Measurements from ENCODE around the gene RAB3A. TPM values are rescaled to one million over a fixed set of nuclear protein-coding genes. Genes with fewer than 3 reads are reported as not detected.

The RAB3A gene
- 1 to 10 TPM; 2.5 to 6.0 TPM for total RNA-seq

GRCh38 chr19:18203863-18204393, at the start of gene RAB3A:
TSS of gene RAB3A (minus strand) at chr19:18204042. CDS start at chr19:18202740, 1,302 bp downstream.
- no peaks in the 10 kb centered on the region for H3K27me3 ChIP-seq (replicated peaks; ENCODE audit: insufficient read depth)

GRCh38 chr19:18253130-18253529, 49.3 kb upstream of the RAB3A start:
- no peak overlapping the region for H3K4me3 ChIP-seq
- DNase-seq (ENCODE audit: low spot score): no peak
- no peaks in the 10 kb centered on the region for H3K4me1 ChIP-seq (replicated peaks)
- TF ChIP-seq POLR2AphosphoS5 (IDR thresholded peaks at IDR 0.05): no peak
- no peak for TF ChIP-seq POLR2A (IDR thresholded peaks at IDR 0.05)
- TF ChIP-seq CTCF (IDR thresholded peaks at IDR 0.05): no peak
- intact Hi-C loops (cut with DNase I): loop anchor here (5.0 kb wide), 2 partner anchors 61 to 141 kb away; partner anchors contain the start of gene MPV17L2
- 84% methylated on average over 4 of the region's 4 CpGs for WGBS
- H3K27me3 ChIP-seq (replicated peaks; ENCODE audit: insufficient read depth): no peaks in the 10 kb centered on the region
- H3K9me3 ChIP-seq: no peaks in the 10 kb centered on the region
- no peaks in the 10 kb centered on the region for H3K36me3 ChIP-seq
- no peak overlapping the region for H3K27ac ChIP-seq

More at GRCh38 chr19:18203863-18204393, at the start of gene RAB3A:
- Histone ChIP-seq H3K4me1 (replicated peaks) (peaks cover 5% of the 10 kb centered on the region), H3K9me3 (no peaks in the 10 kb centered on the region), H3K27ac (peak within 1 kb of the TSS; percentile 95 to 96), H3K4me3 (peak within 1 kb of the TSS; percentile 68 to 80), H3K36me3 (no peaks in the 10 kb centered on the region)
- intact Hi-C loops (cut with DNase I): loop anchor here (5.0 to 10.0 kb wide), 2 partner anchors 118 to 211 kb away; partner anchors contain the start of genes LSM4 and SSBP4
- TF ChIP-seq POLR2A (IDR thresholded peaks at IDR 0.05) (peak; percentile 76), POLR2AphosphoS5 (IDR thresholded peaks at IDR 0.05) (peak; percentile 98), CTCF (IDR thresholded peaks at IDR 0.05) (peak in 2 of 4 experiments; percentile 34 to 54)
- WGBS: under 1% methylated on average over 45 of the region's 50 CpGs
- peak; percentile 100 for DNase-seq (ENCODE audit: low spot score)

- H3K27me3 ChIP-seq (replicated peaks; ENCODE audit: insufficient read depth): no peaks in the 10 kb centered on the region
- no peaks in the 10 kb centered on the region for H3K36me3 ChIP-seq
- no peak overlapping the region for H3K4me3 ChIP-seq
- WGBS: 64% methylated on average over 7 of the region's 7 CpGs
- intact Hi-C loops (cut with DNase I): loop anchor here (5.0 kb wide), 2 partner anchors 60 to 140 kb away; partner anchors contain the start of gene MPV17L2
- TF ChIP-seq CTCF (IDR thresholded peaks at IDR 0.05) (no peak), POLR2AphosphoS5 (IDR thresholded peaks at IDR 0.05) (no peak), POLR2A (IDR thresholded peaks at IDR 0.05) (no peak)
- no peak overlapping the region for H3K27ac ChIP-seq
- DNase-seq (ENCODE audit: low spot score): no peak
- H3K4me1 ChIP-seq (replicated peaks): no peaks in the 10 kb centered on the region
- H3K9me3 ChIP-seq: no peaks in the 10 kb centered on the region
Observed at GRCh38 chr19:18252370-18252717, 48.5 kb upstream of the RAB3A start.

GRCh38 chr19:18251587-18252369, 47.9 kb upstream of the RAB3A start:
- no peak overlapping the region for H3K27ac ChIP-seq
- DNase-seq (ENCODE audit: low spot score): peak; percentile 57
- no peaks in the 10 kb centered on the region for H3K9me3 ChIP-seq
- 24% methylated on average over 23 of the region's 23 CpGs for WGBS
- intact Hi-C loops (cut with DNase I): loop anchor here (5.0 kb wide), 2 partner anchors 59 to 139 kb away; partner anchors contain the start of gene MPV17L2
- no peaks in the 10 kb centered on the region for H3K36me3 ChIP-seq
- no peak overlapping the region for H3K4me3 ChIP-seq
- no peaks in the 10 kb centered on the region for H3K27me3 ChIP-seq (replicated peaks; ENCODE audit: insufficient read depth)
- peak; percentile 57 for TF ChIP-seq POLR2AphosphoS5 (IDR thresholded peaks at IDR 0.05)
- no peak for TF ChIP-seq POLR2A (IDR thresholded peaks at IDR 0.05)
- TF ChIP-seq CTCF (IDR thresholded peaks at IDR 0.05): peak; percentile 90 to 96 (median 95)
- H3K4me1 ChIP-seq (replicated peaks): no peaks in the 10 kb centered on the region

Data from prostate gland (tissue), 2 donors.